Small intestine (tissue), 7 donors: ENCODE data around the gene EXOSC7. TPM values are rescaled to one million over a fixed set of nuclear protein-coding genes. Genes with fewer than 3 reads are reported as not detected.

Experiments used
- DNase-seq, 2 donors: peaks; one replicate each; pipeline versions ENCODE4 v3.0.0 to v3.0.0-alpha.2; 2013
- FAIRE-seq: peaks from 2 replicates; lab custom pipeline; 2012; peaks lifted over from hg19 to GRCh38; lab: Jason Lieb, UNC
- H3K27ac ChIP-seq, 3 donors: one replicate each; pipeline ENCODE4 v1.5.1; 2013; ENCODE audit warnings: low read length in 2 of 3, mild to moderate bottlenecking in 2 of 3, control low read depth in 1 of 3, inconsistent platforms in 1 of 3, low read depth in 1 of 3, moderate library complexity in 1 of 3
- H3K27me3 ChIP-seq, 3 donors: one replicate each; pipeline ENCODE4 v1.6.1; 2013; ENCODE audit warnings: low read length in 3 of 3, inconsistent platforms in 1 of 3; ENCODE audit not compliant: control insufficient read depth in 3 of 3, insufficient read depth in 3 of 3
- H3K36me3 ChIP-seq, 3 donors: one replicate each; pipeline ENCODE4 v1.6.1; 2013; ENCODE audit warnings: low read length in 3 of 3, inconsistent platforms in 1 of 3, low read depth in 1 of 3, mild to moderate bottlenecking in 1 of 3, moderate library complexity in 1 of 3; ENCODE audit not compliant: control insufficient read depth in 3 of 3, insufficient read depth in 2 of 3
- H3K4me1 ChIP-seq, 3 donors: one replicate each; pipeline ENCODE4 v1.6.1; 2013; ENCODE audit warnings: low read length in 2 of 3, inconsistent platforms in 1 of 3, low read depth in 1 of 3, mild to moderate bottlenecking in 1 of 3, moderate library complexity in 1 of 3; ENCODE audit not compliant: control insufficient read depth in 3 of 3, insufficient read depth in 2 of 3
- H3K4me3 ChIP-seq, 3 donors: one replicate each; pipeline ENCODE4 v1.5.1; 2013; ENCODE audit warnings: low read length in 3 of 3, control low read depth in 1 of 3, inconsistent platforms in 1 of 3, low read depth in 1 of 3, mild to moderate bottlenecking in 1 of 3, moderate library complexity in 1 of 3
- H3K9me3 ChIP-seq, 2 donors: one replicate each; pipeline ENCODE4 v1.6.1; 2013; ENCODE audit warnings: low read depth in 1 of 2, low read length in 1 of 2; ENCODE audit not compliant: control insufficient read depth in 2 of 2, insufficient read depth in 1 of 2
- WGBS, 3 donors: extraction: QIAGEN DNeasy Blood & Tissue Kit; methylation state at CpG; one replicate each; pipeline ENCODE4 v1.1.7; 2013; 5-methylcytosine and 5-hydroxymethylcytosine counted together
- polyA plus RNA-seq, 4 donors: library from polyadenylated mRNA; stranded (reverse) in 3 of 4; unstranded in 1 of 4; fragments of 200-250 nt in 3 of 4; fragments of 120-200 nt in 1 of 4; gene quantifications; one replicate each; pipeline versions ENCODE4 v1.2.1 to v1.2.3, GENCODE V29; 2013
- donor health status: healthy with polysubstance abuse.
- donor health status: control.
- donor health status: control.
- donor health status: Bipolar disorder and iron deficiency.
- donor health status: healthy.

Gene EXOSC7
- polyA plus RNA-seq, 4 donors, result 21.9 to 39.4 (median 30.4) TPM

DNA sequence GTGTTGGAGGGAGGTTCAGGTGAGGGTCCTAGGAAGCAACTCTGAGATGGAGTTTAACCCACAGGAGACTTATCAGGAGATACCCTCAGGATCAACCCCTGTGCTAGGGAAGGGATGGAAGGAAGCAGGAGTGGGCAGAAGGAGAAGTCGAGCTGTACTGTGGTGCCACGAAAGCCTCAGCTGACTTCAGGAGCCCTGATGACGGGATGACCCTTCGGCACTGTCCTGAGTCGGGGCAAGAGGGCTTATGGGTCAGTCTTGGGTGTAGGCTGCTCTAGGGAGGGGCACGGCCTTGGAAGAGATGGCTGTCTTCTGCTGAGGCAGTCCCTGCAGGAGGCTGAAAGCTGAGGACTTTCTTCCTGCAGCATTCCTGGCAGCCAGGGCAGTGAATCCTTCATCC, 57.7 kb downstream of the EXOSC7 start:
- FAIRE-seq, result no peak
- Histone ChIP-seq H3K27me3 (peaks cover 0 to 25% (median 0%) of the 10 kb centered on the region in 3 donors), H3K4me3 (no peak overlapping the region), H3K9me3 (no peaks in the 10 kb centered on the region), H3K36me3 (peaks cover 0 to 2% (median 0%) of the 10 kb centered on the region in 3 donors), H3K4me1 (peaks cover 0 to 6% (median 4%) of the 10 kb centered on the region in 3 donors), H3K27ac (no peak overlapping the region)
- no peak for DNase-seq
- 80 to 95% (median 87%) methylated on average over 6 of the region's 6 CpGs for WGBS, 3 donors

DNA sequence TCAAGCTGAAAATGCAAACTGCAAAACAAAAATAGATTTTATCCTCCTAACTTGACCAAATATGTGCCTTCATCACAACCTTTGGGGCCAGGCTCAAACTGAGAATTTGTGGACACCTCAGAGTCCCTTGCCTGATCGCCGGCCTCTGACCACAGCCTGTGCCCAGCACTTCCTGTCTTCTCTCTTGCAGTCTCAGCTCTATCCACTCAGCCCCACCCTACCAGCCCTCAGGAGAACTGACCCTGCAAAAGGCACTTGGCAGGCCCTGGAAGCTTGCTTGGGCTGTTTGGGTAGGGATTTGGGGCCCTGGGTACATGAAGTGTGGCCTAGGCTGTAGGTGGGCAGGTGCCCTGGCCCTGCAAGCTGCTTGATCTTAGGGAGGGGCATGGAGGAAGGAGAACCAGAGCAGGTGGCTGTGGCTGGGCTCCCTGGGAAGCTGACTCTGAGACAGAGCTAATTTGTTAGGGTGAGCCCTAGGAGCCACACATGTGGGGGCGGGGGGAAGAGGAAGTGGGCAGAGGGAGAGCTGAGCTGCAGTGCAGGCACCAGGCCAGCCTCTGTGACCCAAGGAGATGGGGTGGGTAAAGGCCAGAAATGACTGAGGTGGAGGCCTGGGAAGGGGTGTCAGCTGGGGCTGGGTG, 58.7 kb downstream of the EXOSC7 start:
- WGBS, 3 donors, result 47 to 79% (median 55%) methylated on average over 3 of the region's 3 CpGs
- FAIRE-seq (no peak), DNase-seq (no peak)
- no peak overlapping the region for H3K27ac ChIP-seq
- peaks cover 0 to 1% (median 0%) of the 10 kb centered on the region in 3 donors for H3K36me3 ChIP-seq
- no peak overlapping the region for H3K4me3 ChIP-seq
- H3K4me1 ChIP-seq, result peaks cover 0 to 6% (median 4%) of the 10 kb centered on the region in 3 donors
- H3K9me3 ChIP-seq, result no peaks in the 10 kb centered on the region
- peaks cover 0 to 25% (median 0%) of the 10 kb centered on the region in 3 donors for H3K27me3 ChIP-seq

DNA sequence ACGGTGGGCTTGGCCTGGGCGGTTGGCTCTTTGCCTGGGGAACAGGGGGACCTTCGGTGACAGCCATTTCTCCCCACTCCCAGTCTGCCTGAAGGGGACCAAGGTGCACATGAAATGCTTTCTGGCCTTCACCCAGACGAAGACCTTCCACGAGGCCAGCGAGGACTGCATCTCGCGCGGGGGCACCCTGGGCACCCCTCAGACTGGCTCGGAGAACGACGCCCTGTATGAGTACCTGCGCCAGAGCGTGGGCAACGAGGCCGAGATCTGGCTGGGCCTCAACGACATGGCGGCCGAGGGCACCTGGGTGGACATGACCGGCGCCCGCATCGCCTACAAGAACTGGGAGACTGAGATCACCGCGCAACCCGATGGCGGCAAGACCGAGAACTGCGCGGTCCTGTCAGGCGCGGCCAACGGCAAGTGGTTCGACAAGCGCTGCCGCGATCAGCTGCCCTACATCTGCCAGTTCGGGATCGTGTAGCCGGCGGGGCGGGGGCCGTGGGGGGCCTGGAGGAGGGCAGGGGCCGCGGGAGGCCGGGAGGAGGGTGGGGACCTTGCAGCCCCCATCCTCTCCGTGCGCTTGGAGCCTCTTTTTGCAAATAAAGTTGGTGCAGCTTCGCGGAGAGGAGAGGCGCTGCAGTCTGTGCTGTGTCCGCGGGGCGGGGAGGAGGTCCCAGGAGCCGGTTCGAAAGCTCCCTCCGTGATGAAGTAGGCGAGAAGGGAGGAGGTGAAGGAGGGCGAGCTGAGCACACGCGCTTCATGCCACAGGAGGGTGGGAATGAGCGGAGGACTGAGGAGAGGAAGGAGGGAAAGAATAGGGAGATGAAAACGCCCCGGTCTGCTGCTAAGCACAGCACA, 59.6 kb downstream of the EXOSC7 start:
- 24 to 29% (median 27%) methylated on average over 63 to 64 of the region's 64 CpGs for WGBS, 3 donors

DNA sequence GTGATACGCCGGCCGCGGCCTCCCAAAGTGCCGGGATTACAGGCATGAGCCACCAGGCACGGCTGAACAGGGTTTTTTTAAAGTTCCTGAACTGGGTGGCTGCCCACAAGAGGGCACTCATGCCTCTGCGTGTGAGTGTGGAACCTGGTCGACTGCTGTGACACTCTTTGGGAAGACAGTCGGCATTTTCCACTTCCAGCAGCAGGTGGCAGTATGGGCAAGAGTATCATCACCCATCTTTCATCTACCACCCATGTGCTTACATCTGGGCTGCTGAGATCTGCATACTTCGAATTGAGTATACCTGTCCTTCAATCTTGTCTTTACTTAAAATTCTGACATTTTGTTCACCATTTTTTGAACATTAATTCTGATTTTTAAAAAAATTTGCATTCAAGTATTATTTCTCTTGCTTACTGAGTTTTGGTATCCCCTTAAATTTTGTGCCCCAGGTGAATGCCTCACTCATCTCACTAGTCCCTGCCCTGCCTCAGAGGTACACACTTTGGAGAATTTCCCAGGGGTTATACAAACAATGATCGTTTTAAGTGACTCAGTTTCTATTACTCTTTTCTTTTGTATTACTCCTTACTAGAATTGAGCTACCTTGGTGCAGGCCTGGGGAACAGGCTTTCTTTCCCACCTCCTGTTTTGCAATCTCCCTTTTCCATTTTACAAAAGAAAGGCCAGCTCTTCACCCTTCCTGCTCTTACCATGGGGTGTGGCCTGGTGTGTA, 61.8 kb downstream of the EXOSC7 start:
- Histone ChIP-seq H3K4me3 (no peak overlapping the region), H3K9me3 (no peaks in the 10 kb centered on the region), H3K4me1 (peaks cover 0 to 6% (median 4%) of the 10 kb centered on the region in 3 donors), H3K36me3 (no peaks in the 10 kb centered on the region), H3K27me3 (peaks cover 0 to 25% (median 0%) of the 10 kb centered on the region in 3 donors), H3K27ac (no peak overlapping the region)
- FAIRE-seq (no peak), DNase-seq (peak; percentile 96)
- 1 to 7% (median 2%) methylated on average over 11 of the region's 11 CpGs for WGBS, 3 donors

More for the DNA sequence above, 59.6 kb downstream of the EXOSC7 start:
- H3K27ac ChIP-seq, result peak overlapping the region in 1 of 3 donors; percentile 14
- no peaks in the 10 kb centered on the region for H3K9me3 ChIP-seq
- H3K27me3 ChIP-seq, result peaks cover 0 to 25% (median 0%) of the 10 kb centered on the region in 3 donors
- peaks cover 0 to 6% (median 4%) of the 10 kb centered on the region in 3 donors for H3K4me1 ChIP-seq
- H3K36me3 ChIP-seq, result no peaks in the 10 kb centered on the region
- DNase-seq (peak; percentile 15 to 50), FAIRE-seq (no peak)
- peak overlapping the region in 1 of 3 donors; percentile 22 for H3K4me3 ChIP-seq

DNA sequence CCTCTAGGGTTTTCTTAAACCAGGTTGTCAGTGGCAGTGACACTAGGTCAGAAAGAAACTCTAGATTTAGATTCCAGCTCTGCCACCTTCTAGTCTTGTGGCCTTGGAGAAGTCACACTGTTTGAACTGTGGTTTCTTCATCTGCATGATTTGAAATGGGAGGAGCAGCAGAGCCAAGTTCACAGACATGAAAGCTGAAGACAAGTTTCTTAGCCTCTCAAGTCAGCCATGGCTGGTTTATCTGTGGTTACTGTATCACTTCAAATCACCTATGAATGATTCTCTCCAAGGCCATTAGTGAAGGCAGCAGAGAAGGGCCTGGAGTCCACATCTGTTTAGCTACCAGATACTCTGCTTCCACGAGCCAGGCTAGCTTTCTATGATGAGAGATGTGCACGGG, 65.6 kb downstream of the EXOSC7 start:
- Histone ChIP-seq H3K4me1 (no peaks in the 10 kb centered on the region), H3K9me3 (no peaks in the 10 kb centered on the region), H3K4me3 (no peak overlapping the region), H3K36me3 (no peaks in the 10 kb centered on the region), H3K27me3 (peaks cover 0 to 8% (median 0%) of the 10 kb centered on the region in 3 donors), H3K27ac (no peak overlapping the region)
- 73 to 83% (median 78%) methylated on average over 2 of the region's 2 CpGs for WGBS, 3 donors
- DNase-seq (no peak), FAIRE-seq (no peak)

- WGBS, 3 donors, result 52 to 66% (median 55%) methylated on average over 3 of the region's 3 CpGs
- Histone ChIP-seq H3K36me3 (no peaks in the 10 kb centered on the region), H3K4me3 (no peak overlapping the region), H3K4me1 (no peaks in the 10 kb centered on the region), H3K27me3 (peaks cover 0 to 3% (median 0%) of the 10 kb centered on the region in 3 donors), H3K9me3 (no peaks in the 10 kb centered on the region), H3K27ac (no peak overlapping the region)
- DNase-seq (no peak), FAIRE-seq (no peak)
Measured at GRCh38 chr3:45042162-45042561, 66.1 kb downstream of the EXOSC7 start.

DNA sequence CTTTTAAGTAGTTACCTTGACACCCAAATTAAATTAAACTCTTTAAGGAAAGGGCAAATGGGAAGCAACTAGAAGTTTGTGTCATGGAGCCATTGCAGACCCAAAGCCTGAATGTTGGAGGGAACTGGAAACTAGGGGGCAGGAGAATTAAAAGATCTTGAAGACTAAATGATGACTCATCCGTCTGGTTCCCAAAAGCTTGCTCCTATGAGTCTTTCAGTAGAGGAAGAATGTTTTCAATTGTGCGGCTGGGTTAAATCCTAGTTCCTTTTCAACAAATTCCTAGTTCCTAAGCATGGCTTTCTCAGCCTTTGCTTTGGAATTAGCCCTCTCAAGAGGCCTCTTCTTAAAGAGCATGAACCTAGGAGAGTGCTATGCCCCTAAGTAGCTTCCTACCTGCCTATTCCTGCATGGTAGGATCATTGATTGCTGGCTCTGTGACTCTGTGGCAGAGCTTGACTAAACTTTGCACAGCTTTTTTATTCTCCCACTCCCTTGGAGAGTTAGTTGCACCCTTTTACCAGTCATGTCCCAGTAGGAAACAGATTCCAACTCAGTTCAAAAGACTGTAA, 67.8 kb downstream of the EXOSC7 start:
- FAIRE-seq, result no peak
- no peaks in the 10 kb centered on the region for H3K9me3 ChIP-seq
- DNase-seq, result no peak
- peak overlapping the region in 1 of 3 donors; percentile 52 for H3K27ac ChIP-seq
- H3K27me3 ChIP-seq, result peaks cover 0 to 7% (median 0%) of the 10 kb centered on the region in 3 donors
- WGBS, 3 donors, result 53 to 86% (median 79%) methylated on average over 2 of the region's 2 CpGs
- H3K36me3 ChIP-seq, result no peaks in the 10 kb centered on the region
- no peak overlapping the region for H3K4me3 ChIP-seq
- no peaks in the 10 kb centered on the region for H3K4me1 ChIP-seq

GRCh38 chr3:45048244-45048643, 72.2 kb downstream of the EXOSC7 start:
- no peak overlapping the region for H3K4me3 ChIP-seq
- no peak for FAIRE-seq
- 75 to 85% (median 83%) methylated on average over 4 of the region's 4 CpGs for WGBS, 3 donors
- no peaks in the 10 kb centered on the region for H3K9me3 ChIP-seq
- H3K27ac ChIP-seq, result no peak overlapping the region
- no peaks in the 10 kb centered on the region for H3K36me3 ChIP-seq
- H3K4me1 ChIP-seq, result no peaks in the 10 kb centered on the region
- peaks cover 0 to 7% (median 0%) of the 10 kb centered on the region in 3 donors for H3K27me3 ChIP-seq
- no peak for DNase-seq
